GM21423 (cell line): ENCODE measurements around the gene C1orf21.

ENCODE experiments used
- ATAC-seq: cut with Tn5 transposase; IDR thresholded peaks from one replicate; pipeline ENCODE4 v1.9.1; 2021; ENCODE audit warnings: mild to moderate bottlenecking, moderate library complexity; ENCODE audit not compliant: unreplicated experiment

Gene C1orf21

GRCh38 chr1:184408580-184408979, 21.8 kb downstream of the C1orf21 start:
- ATAC-seq: no peak

- ATAC-seq: no peak
Measured at GRCh38 chr1:184409011-184409410, 22.2 kb downstream of the C1orf21 start.

- no peak for ATAC-seq
Measured at GRCh38 chr1:184412472-184412871, 25.6 kb downstream of the C1orf21 start.

- no peak for ATAC-seq
Measured at GRCh38 chr1:184416481-184416880, 29.7 kb downstream of the C1orf21 start.

GRCh38 chr1:184416946-184417345, 30.1 kb downstream of the C1orf21 start:
- no peak for ATAC-seq

- no peak for ATAC-seq
Measured at GRCh38 chr1:184417916-184418315, 31.1 kb downstream of the C1orf21 start.

GRCh38 chr1:184418652-184419349, 32.0 kb downstream of the C1orf21 start:
- no peak for ATAC-seq

- no peak for ATAC-seq
Measured at GRCh38 chr1:184419350-184420161, 32.7 kb downstream of the C1orf21 start.

- no peak for ATAC-seq
Measured at GRCh38 chr1:184422490-184423233, 35.8 kb downstream of the C1orf21 start.

GRCh38 chr1:184423649-184424048, 36.8 kb downstream of the C1orf21 start:
- no peak for ATAC-seq

- ATAC-seq: no peak
Measured at GRCh38 chr1:184424157-184424556, 37.3 kb downstream of the C1orf21 start.

- no peak for ATAC-seq
Measured at GRCh38 chr1:184424945-184425344, 38.1 kb downstream of the C1orf21 start.

- ATAC-seq: no peak
Measured at GRCh38 chr1:184425449-184426277, 38.8 kb downstream of the C1orf21 start.

- no peak for ATAC-seq
Measured at GRCh38 chr1:184426278-184426674, 39.4 kb downstream of the C1orf21 start.

GRCh38 chr1:184427722-184428121, 40.9 kb downstream of the C1orf21 start:
- ATAC-seq: no peak

- no peak for ATAC-seq
Measured at GRCh38 chr1:184428604-184429003, 41.8 kb downstream of the C1orf21 start.

- ATAC-seq: no peak
Measured at GRCh38 chr1:184429335-184429734, 42.5 kb downstream of the C1orf21 start.

GRCh38 chr1:184433956-184434502, 47.2 kb downstream of the C1orf21 start:
- ATAC-seq: no peak

GRCh38 chr1:184437291-184437690, 50.5 kb downstream of the C1orf21 start:
- ATAC-seq: no peak

- ATAC-seq: no peak
Measured at GRCh38 chr1:184438363-184438762, 51.5 kb downstream of the C1orf21 start.
